ENCODE results near the gene PISD. TPM values are rescaled to one million over a fixed set of nuclear protein-coding genes. Genes with fewer than 3 reads are reported as not detected.

PISD gene
- total RNA-seq, 4 donors from 2014 or later, result 27.5 to 68.1 (median 61.4) TPM

DNA sequence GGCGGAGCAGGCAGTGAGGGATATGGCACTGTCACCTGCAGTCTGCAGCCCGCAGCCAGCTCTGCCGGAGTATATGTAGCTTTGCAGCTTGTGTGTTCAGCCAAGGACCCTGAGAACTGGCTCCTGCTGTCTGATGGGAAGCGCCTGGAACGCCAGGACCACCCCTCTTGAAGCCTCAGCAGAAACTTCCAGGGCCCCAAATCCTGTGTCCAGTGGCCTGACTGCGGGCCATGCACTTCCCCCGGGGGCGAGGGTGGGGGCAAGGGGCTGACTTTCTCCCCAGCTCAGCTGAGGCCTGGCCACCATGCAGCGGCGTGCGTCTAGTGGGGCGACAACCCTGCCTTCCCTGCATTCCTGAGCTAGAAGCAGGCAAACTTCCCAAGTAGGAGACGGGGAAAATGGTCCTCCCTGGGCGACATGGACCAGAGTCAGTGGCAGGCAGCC is 32.3 kb downstream of the PISD start:
- H3K36me3 ChIP-seq, result no peaks in the 10 kb centered on the region
- H3K4me3 ChIP-seq, result peak overlapping the region; percentile 54 to 74 (median 66)
- TF ChIP-seq, protein P1, sequence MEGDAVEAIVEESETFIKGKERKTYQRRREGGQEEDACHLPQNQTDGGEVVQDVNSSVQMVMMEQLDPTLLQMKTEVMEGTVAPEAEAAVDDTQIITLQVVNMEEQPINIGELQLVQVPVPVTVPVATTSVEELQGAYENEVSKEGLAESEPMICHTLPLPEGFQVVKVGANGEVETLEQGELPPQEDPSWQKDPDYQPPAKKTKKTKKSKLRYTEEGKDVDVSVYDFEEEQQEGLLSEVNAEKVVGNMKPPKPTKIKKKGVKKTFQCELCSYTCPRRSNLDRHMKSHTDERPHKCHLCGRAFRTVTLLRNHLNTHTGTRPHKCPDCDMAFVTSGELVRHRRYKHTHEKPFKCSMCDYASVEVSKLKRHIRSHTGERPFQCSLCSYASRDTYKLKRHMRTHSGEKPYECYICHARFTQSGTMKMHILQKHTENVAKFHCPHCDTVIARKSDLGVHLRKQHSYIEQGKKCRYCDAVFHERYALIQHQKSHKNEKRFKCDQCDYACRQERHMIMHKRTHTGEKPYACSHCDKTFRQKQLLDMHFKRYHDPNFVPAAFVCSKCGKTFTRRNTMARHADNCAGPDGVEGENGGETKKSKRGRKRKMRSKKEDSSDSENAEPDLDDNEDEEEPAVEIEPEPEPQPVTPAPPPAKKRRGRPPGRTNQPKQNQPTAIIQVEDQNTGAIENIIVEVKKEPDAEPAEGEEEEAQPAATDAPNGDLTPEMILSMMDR (IDR thresholded peaks at IDR 0.05), result no peak
- no peak for TF ChIP-seq POLR2A (IDR thresholded peaks at IDR 0.05)
- H3K27me3 ChIP-seq, result no peaks in the 10 kb centered on the region
- peaks cover 0 to 55% (median 16%) of the 10 kb centered on the region in 4 donors for H3K4me1 ChIP-seq
- peak in 1 of 3 donors; percentile 51 for DNase-seq
- H3K27ac ChIP-seq, result peak overlapping the region; percentile 68 to 90 (median 86)
- no peaks in the 10 kb centered on the region for H3K9me3 ChIP-seq

DNA sequence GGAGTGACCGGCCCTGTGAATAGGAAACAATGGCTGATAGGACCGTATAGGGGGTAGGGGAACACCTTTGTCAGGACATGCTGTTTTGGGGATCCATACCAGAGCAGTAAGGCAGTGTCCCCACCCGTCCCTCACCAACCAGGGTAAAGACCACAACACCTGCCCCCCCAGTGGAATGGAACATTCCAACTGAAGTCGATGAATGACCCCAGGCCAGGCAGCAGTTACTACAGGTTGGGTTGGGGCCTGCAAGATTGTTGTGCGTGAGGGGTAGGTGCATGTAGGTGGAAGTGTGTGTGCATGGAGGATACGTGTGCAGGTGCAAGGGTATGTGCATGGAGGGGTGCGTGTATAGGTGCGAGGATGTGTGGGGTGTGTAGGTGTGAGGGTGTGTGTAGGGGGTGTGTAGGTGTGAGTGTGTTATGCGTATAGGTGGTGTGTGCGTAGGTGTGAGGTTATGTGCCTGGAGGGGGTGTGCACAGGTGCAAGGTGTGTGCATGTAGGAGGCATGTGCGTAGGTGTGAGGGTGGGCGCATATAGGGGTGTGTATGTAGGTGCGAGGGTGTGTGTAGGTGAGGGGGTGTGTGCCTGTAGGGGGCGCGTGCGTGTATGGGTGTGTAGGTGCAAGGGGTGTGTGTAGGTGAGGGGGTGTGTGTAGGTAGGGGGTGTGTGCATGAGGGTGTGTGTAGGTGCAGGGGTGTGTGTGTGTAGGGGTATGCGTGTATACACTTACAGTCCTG is 32.9 kb downstream of the PISD start:
- Histone ChIP-seq H3K4me1 (peaks cover 0 to 55% (median 16%) of the 10 kb centered on the region in 4 donors), H3K27ac (peak overlapping the region in 3 of 4 donors; percentile 68 to 90 (median 88)), H3K36me3 (no peaks in the 10 kb centered on the region), H3K4me3 (peak overlapping the region in 2 of 4 donors; percentile 54 to 74), H3K9me3 (no peaks in the 10 kb centered on the region), H3K27me3 (no peaks in the 10 kb centered on the region)
- TF ChIP-seq POLR2A (IDR thresholded peaks at IDR 0.05), result no peak
- TF ChIP-seq, protein P1 (IDR thresholded peaks at IDR 0.05), result no peak
- DNase-seq, result peak in 1 of 3 donors; percentile 49

DNA sequence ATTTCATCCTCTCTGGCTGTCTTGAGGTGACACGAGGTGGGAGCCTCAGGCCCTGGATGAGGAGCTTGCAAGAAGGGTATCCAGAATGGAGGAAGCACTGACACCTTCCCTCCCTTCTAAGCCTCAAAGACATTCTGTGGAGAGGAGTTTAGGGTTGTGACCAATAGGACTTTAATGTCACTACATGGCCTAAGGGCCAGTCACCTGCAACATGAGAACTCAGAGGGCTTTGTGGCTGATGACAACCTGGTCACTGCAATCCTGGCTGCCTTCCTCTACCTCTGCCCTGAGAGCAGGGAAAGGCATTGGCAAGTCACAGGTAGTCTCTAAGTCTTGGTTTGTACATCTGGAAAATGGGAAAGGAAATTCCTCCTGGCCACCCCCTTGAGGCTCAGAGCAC is 33.7 kb downstream of the PISD start:
- Histone ChIP-seq H3K4me3 (no peak overlapping the region), H3K36me3 (no peaks in the 10 kb centered on the region), H3K27me3 (no peaks in the 10 kb centered on the region), H3K27ac (no peak overlapping the region), H3K4me1 (peaks cover 0 to 55% (median 14%) of the 10 kb centered on the region in 4 donors), H3K9me3 (no peaks in the 10 kb centered on the region)
- no peak for DNase-seq
- TF ChIP-seq POLR2A (IDR thresholded peaks at IDR 0.05), result no peak
- TF ChIP-seq, protein P1 (IDR thresholded peaks at IDR 0.05), result no peak

DNA sequence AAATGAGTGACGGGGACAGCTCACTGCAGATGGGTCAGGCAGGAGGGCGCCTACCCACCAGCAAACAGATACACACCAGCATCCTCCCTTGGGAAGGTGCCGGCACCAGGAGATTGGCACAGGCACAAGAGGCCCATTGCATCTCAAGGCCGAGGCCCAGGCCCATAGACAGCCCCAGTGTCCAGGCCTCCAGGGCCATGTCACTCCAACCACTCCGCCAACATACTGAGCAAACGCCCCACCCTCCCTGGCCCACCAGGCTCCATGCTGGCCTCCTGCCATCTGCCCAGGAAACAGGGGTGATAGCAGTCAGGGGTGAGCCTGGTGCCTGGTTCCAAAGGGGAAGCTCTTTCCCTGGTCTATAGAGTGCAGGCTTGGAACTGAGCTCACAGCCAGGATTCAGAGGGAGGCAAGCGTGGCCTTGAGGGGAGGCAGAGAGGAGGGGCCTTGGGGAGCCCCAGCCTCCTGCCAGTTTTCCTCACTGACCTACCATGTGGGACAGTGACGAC is 34.7 kb downstream of the PISD start:
- H3K4me3 ChIP-seq, result no peak overlapping the region
- peaks cover 0 to 55% (median 14%) of the 10 kb centered on the region in 4 donors for H3K4me1 ChIP-seq
- peak overlapping the region in 1 of 4 donors; percentile 25 for H3K27ac ChIP-seq

DNA sequence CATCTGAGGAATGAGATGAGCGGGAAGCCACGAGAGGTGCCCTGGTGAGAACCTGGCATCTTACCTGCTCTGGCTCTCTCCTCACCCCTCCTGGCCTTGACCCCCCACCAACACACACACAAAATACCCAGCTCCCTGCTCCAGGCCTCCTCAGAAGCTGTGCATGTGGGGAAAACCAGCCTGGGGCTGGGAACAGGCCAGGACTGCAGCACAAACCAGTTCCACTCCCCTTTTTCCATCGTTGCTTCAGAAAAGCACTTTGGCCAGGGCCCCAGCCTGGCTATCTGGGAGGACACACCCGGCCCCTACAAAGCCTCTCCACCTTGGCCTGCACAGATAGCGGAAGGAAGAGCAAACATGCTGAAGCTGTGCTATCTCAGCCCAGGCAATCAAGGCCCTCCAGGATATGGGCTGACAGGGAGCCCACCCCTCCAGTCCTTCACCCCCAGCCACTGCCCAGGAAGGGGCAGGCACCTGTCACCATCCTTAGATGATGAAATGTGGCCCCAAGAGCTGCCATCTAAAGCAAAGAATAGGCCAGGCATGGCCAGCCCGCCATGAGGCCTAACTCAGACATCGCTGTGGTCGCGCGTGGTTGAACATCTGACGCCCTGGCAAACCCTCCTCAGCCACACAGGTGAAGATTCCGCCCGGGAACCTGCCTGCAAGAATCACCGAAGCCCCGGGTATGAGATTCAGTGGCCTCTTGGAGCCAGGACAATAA is 35.4 kb downstream of the PISD start:
- H3K27me3 ChIP-seq, result no peaks in the 10 kb centered on the region
- no peak overlapping the region for H3K4me3 ChIP-seq
- peaks cover 0 to 54% (median 14%) of the 10 kb centered on the region in 4 donors for H3K4me1 ChIP-seq

More for the DNA sequence above, 34.7 kb downstream of the PISD start:
- TF ChIP-seq POLR2A (IDR thresholded peaks at IDR 0.05), result no peak
- TF ChIP-seq, protein P1 (IDR thresholded peaks at IDR 0.05), result no peak
- Histone ChIP-seq H3K36me3 (peaks cover 0 to under 1% (median 0%) of the 10 kb centered on the region in 3 donors), H3K27me3 (no peaks in the 10 kb centered on the region), H3K9me3 (no peaks in the 10 kb centered on the region)
- peak in 1 of 3 donors; percentile 47 for DNase-seq

More for the DNA sequence above, 35.4 kb downstream of the PISD start:
- TF ChIP-seq, protein P1 (IDR thresholded peaks at IDR 0.05), result no peak
- TF ChIP-seq POLR2A (IDR thresholded peaks at IDR 0.05), result no peak
- peak overlapping the region in 3 of 4 donors; percentile 4 to 49 (median 25) for H3K27ac ChIP-seq
- H3K36me3 ChIP-seq, result peaks cover 0 to 7% (median 0%) of the 10 kb centered on the region in 3 donors
- DNase-seq, result peak in 1 of 3 donors; percentile 49
- no peaks in the 10 kb centered on the region for H3K9me3 ChIP-seq

Data from Peyer's patch (tissue), 4 donors.